Mesenchymal stem cell (in vitro differentiated cells and primary cell): Measurements from ENCODE around the gene ZDHHC1.

ENCODE experiments used
- DNase-seq: peaks from one replicate; pipeline ENCODE4 v3.0.0-alpha.2; 2013
- H2AFZ ChIP-seq: one replicate; pipeline ENCODE4 v1.6.1; 2013; ENCODE audit warnings: low read depth, mild to moderate bottlenecking, control low read depth, inconsistent platforms, low read length, moderate library complexity
- H2AK5ac ChIP-seq: 2 replicates; pipeline ENCODE4 v1.6.1; 2013; ENCODE audit warnings: low read length, moderate library complexity, mild to moderate bottlenecking, inconsistent platforms; ENCODE audit not compliant: severe bottlenecking
- H2BK120ac ChIP-seq: one replicate; pipeline ENCODE4 v1.6.1; 2013; ENCODE audit warnings: low read depth, mild to moderate bottlenecking, inconsistent platforms, low read length, moderate library complexity
- H2BK12ac ChIP-seq, 2 experiments: one replicate each; pipeline ENCODE4 v1.6.1; 2013; ENCODE audit warnings: inconsistent platforms in 2 of 2, low read length in 2 of 2, mild to moderate bottlenecking in 2 of 2, moderate library complexity in 2 of 2, control low read depth in 1 of 2
- H2BK15ac ChIP-seq: one replicate; pipeline ENCODE4 v1.6.1; 2013; ENCODE audit warnings: mild to moderate bottlenecking, low read depth, inconsistent platforms; ENCODE audit not compliant: poor library complexity, severe bottlenecking
- H2BK5ac ChIP-seq: 2 replicates; pipeline ENCODE4 v1.6.1; 2013; ENCODE audit warnings: low read depth, mild to moderate bottlenecking, low read length, control low read depth, inconsistent platforms; ENCODE audit not compliant: poor library complexity, severe bottlenecking
- H3K14ac ChIP-seq, 2 experiments: one replicate each; pipeline ENCODE4 v1.6.1; 2013; ENCODE audit warnings: inconsistent platforms in 2 of 2, low read length in 2 of 2, control low read depth in 1 of 2, mild to moderate bottlenecking in 1 of 2, moderate library complexity in 1 of 2
- H3K18ac ChIP-seq, 2 experiments: one replicate each; pipeline ENCODE4 v1.6.1; 2013; ENCODE audit warnings: inconsistent platforms in 2 of 2, low read length in 2 of 2, control low read depth in 1 of 2, low read depth in 1 of 2, mild to moderate bottlenecking in 1 of 2
- H3K23ac ChIP-seq, 2 experiments: one replicate each; pipeline ENCODE4 v1.6.1; 2013; ENCODE audit warnings: inconsistent platforms in 2 of 2, low read length in 2 of 2, mild to moderate bottlenecking in 2 of 2, moderate library complexity in 2 of 2, control low read depth in 1 of 2
- H3K27ac ChIP-seq: 2 replicates; pipeline ENCODE4 v1.5.1; 2013; ENCODE audit warnings: mild to moderate bottlenecking, moderate library complexity, low read length, control low read depth, inconsistent platforms; ENCODE audit not compliant: poor library complexity, severe bottlenecking
- H3K27me3 ChIP-seq, 2 experiments: 2 replicates each; pipeline versions ENCODE4 v1.6.1 to v1.7.0; 2013; ENCODE audit warnings: low read length in 2 of 2, mild to moderate bottlenecking in 2 of 2, moderate library complexity in 2 of 2, control low read depth in 1 of 2, inconsistent platforms in 1 of 2; ENCODE audit not compliant: control insufficient read depth in 1 of 2, insufficient read depth in 1 of 2
- H3K36me3 ChIP-seq, 2 experiments: 2 replicates each; pipeline versions ENCODE4 v1.6.1 to v1.7.0; 2013; ENCODE audit warnings: low read length in 2 of 2, control low read depth in 1 of 2, inconsistent platforms in 1 of 2, low read depth in 1 of 2, mild to moderate bottlenecking in 1 of 2; ENCODE audit not compliant: insufficient read depth in 2 of 2, control insufficient read depth in 1 of 2
- H3K4ac ChIP-seq, 2 experiments: one replicate each; pipeline ENCODE4 v1.6.1; 2013; ENCODE audit warnings: inconsistent platforms in 2 of 2, low read length in 2 of 2, mild to moderate bottlenecking in 2 of 2, moderate library complexity in 2 of 2, control low read depth in 1 of 2, low read depth in 1 of 2
- H3K4me1 ChIP-seq: 2 replicates; pipeline ENCODE4 v1.6.1; 2013; ENCODE audit warnings: low read depth, low read length, control low read depth; ENCODE audit not compliant: control insufficient read depth, insufficient read depth
- H3K4me2 ChIP-seq: 2 replicates; pipeline ENCODE4 v1.6.1; 2013; ENCODE audit warnings: low read length, mild to moderate bottlenecking, inconsistent platforms; ENCODE audit not compliant: poor library complexity, severe bottlenecking
- H3K4me3 ChIP-seq, 2 experiments: 2 replicates each; pipeline versions ENCODE4 v1.5.1 to v1.7.0; 2013; ENCODE audit warnings: low read length in 2 of 2, mild to moderate bottlenecking in 2 of 2, control low read depth in 1 of 2, low read depth in 1 of 2; ENCODE audit not compliant: insufficient read depth in 1 of 2
- H3K79me1 ChIP-seq: replicated peaks from 2 replicates; pipeline ENCODE4 v1.6.1; 2013; ENCODE audit warnings: mild to moderate bottlenecking, control low read depth, low read length, inconsistent platforms; ENCODE audit not compliant: poor library complexity, severe bottlenecking
- H3K9ac ChIP-seq: 2 replicates; pipeline ENCODE4 v1.7.0; 2013; ENCODE audit warnings: mild to moderate bottlenecking, low read length, moderate library complexity
- H3K9me3 ChIP-seq: 2 replicates; pipeline ENCODE4 v1.7.0; 2013; ENCODE audit warnings: mild to moderate bottlenecking, low read length; ENCODE audit not compliant: control insufficient read depth
- H4K8ac ChIP-seq: one replicate; pipeline ENCODE4 v1.6.1; 2013; ENCODE audit warnings: inconsistent platforms, mild to moderate bottlenecking, low read length, moderate library complexity
- H4K91ac ChIP-seq: one replicate; pipeline ENCODE4 v1.6.1; 2013; ENCODE audit warnings: mild to moderate bottlenecking, low read length, inconsistent platforms
- WGBS: methylation state at CpG from one replicate; pipeline ENCODE4 v1.1.7; 2013; ENCODE audit warnings: mixed read lengths; 5-methylcytosine and 5-hydroxymethylcytosine counted together

Gene ZDHHC1

DNA sequence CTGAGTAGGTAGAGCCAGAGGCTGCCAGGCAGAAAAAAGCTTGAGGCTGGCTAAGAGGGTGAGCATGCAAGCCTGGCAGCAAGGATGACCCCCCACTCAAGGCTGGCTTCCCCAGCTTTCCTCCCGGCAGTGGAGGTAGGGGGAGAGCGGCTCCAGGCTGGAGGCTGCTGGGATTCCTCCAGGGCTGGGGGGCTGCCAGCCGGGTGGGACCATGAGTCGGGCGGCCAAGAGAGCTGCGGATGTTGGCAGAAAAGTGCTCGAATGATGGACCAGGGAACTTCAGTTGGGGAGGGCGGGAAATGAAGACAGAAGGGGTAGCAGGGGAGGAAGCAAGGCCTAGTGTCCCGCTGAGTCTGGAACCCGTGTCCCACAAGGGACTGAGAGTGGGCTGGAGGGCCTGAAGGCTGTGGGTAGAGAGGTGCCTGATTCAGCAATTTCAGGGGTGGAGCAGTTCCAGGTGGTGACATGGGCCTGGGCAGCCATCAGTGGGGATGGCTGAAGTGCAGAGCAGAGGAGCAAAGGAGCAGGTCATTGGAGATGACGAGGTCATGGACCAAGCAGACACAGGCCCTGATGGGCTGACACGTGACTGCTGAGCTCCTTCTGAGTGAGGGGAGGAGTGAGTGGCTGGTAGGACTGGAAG is 34.9 kb upstream of the ZDHHC1 start:
- Histone ChIP-seq H2BK120ac (no peak overlapping the region), H3K14ac (no peak overlapping the region), H3K4ac (no peak overlapping the region), H2AK5ac (no peak overlapping the region), H3K23ac (no peak overlapping the region), H2BK15ac (no peak overlapping the region), H3K27me3 (no peaks in the 10 kb centered on the region), H4K91ac (no peak overlapping the region), H3K18ac (no peak overlapping the region), H3K36me3 (peaks cover 61 to 77% of the 10 kb centered on the region in 2 experiments), H3K4me3 (no peak overlapping the region), H2BK12ac (no peak overlapping the region), H3K27ac (no peak overlapping the region), H3K4me1 (peaks cover 16% of the 10 kb centered on the region), H3K9ac (no peak overlapping the region), H4K8ac (no peak overlapping the region), H3K4me2 (no peak overlapping the region), H3K9me3 (no peaks in the 10 kb centered on the region), H3K79me1 (peaks cover 67% of the 10 kb centered on the region), H2AFZ (no peak overlapping the region), H2BK5ac (no peak overlapping the region)
- WGBS: 97% methylated on average over 12 of the region's 12 CpGs
- no peak for DNase-seq

DNA sequence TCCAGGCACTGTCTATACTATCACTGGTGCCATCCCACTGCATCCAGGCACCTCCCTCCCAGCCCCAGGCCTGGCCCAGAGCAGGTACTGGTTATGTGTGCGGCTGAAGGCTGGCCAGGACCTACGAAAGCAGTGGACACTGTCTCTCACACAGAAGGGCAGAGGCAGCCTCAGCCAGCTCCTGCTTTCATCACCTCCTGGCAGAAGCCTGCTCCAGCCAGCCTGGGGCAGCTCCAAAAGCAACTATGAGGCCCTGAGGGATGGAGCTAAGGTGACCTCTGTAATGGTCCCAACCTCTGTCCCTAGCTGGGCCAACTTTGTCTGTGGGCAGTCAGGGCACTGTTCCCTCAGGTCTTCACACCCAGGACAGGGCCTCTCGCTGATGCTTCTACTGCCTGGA is 33.5 kb upstream of the ZDHHC1 start:
- H3K4me2 ChIP-seq: no peak overlapping the region
- H3K18ac ChIP-seq: no peak overlapping the region
- peaks cover 30% of the 10 kb centered on the region for H3K4me1 ChIP-seq
- H2BK15ac ChIP-seq: no peak overlapping the region
- H2AFZ ChIP-seq: no peak overlapping the region
- no peak overlapping the region for H3K14ac ChIP-seq
- H2BK5ac ChIP-seq: no peak overlapping the region
- 97% methylated on average over 3 of the region's 3 CpGs for WGBS
- no peaks in the 10 kb centered on the region for H3K9me3 ChIP-seq
- H2AK5ac ChIP-seq: no peak overlapping the region
- no peak for DNase-seq
- no peak overlapping the region for H3K27ac ChIP-seq
- H3K9ac ChIP-seq: no peak overlapping the region
- H2BK12ac ChIP-seq: no peak overlapping the region
- peaks cover 67 to 81% of the 10 kb centered on the region in 2 experiments for H3K36me3 ChIP-seq
- no peak overlapping the region for H3K4me3 ChIP-seq
- no peak overlapping the region for H3K4ac ChIP-seq
- H2BK120ac ChIP-seq: no peak overlapping the region
- H3K79me1 ChIP-seq: peaks cover 69% of the 10 kb centered on the region
- no peak overlapping the region for H3K23ac ChIP-seq
- H3K27me3 ChIP-seq: no peaks in the 10 kb centered on the region
- no peak overlapping the region for H4K8ac ChIP-seq
- H4K91ac ChIP-seq: no peak overlapping the region

DNA sequence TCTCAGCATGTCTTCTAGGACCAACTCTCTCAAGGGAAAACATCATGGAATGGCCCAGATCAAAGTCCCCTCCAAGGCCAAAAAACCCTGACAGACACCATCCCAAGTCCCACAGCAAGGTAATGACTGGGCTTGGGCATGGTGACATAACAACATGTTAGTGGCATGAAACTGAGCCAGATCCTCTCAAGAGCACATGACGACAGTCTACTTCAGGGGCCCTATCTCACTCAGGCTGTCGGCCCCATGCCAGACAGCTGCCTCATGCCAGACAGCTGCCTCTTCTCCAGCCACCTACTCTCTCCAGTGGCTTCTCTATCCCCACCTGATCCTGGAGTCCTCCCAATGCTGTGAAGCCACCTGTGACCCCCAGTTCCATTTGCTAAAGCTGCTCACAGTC is 33.1 kb upstream of the ZDHHC1 start:
- H3K79me1 ChIP-seq: peaks cover 68% of the 10 kb centered on the region
- no peak overlapping the region for H2BK120ac ChIP-seq
- H3K9me3 ChIP-seq: no peaks in the 10 kb centered on the region
- no peak overlapping the region for H3K27ac ChIP-seq
- H2BK5ac ChIP-seq: no peak overlapping the region
- no peak for DNase-seq
- H2AK5ac ChIP-seq: no peak overlapping the region
- no peak overlapping the region for H3K4ac ChIP-seq
- H4K91ac ChIP-seq: no peak overlapping the region
- H2AFZ ChIP-seq: no peak overlapping the region
- no peak overlapping the region for H2BK12ac ChIP-seq
- no peak overlapping the region for H2BK15ac ChIP-seq
- no peak overlapping the region for H3K4me2 ChIP-seq
- H3K4me3 ChIP-seq: no peak overlapping the region
- H3K36me3 ChIP-seq: peaks cover 68 to 85% of the 10 kb centered on the region in 2 experiments
- no peak overlapping the region for H3K9ac ChIP-seq
- no peak overlapping the region for H3K14ac ChIP-seq
- no peaks in the 10 kb centered on the region for H3K27me3 ChIP-seq
- no peak overlapping the region for H3K18ac ChIP-seq
- H4K8ac ChIP-seq: no peak overlapping the region
- H3K4me1 ChIP-seq: peaks cover 34% of the 10 kb centered on the region
- no peak overlapping the region for H3K23ac ChIP-seq
- WGBS: 94% methylated on average over 2 of the region's 2 CpGs

DNA sequence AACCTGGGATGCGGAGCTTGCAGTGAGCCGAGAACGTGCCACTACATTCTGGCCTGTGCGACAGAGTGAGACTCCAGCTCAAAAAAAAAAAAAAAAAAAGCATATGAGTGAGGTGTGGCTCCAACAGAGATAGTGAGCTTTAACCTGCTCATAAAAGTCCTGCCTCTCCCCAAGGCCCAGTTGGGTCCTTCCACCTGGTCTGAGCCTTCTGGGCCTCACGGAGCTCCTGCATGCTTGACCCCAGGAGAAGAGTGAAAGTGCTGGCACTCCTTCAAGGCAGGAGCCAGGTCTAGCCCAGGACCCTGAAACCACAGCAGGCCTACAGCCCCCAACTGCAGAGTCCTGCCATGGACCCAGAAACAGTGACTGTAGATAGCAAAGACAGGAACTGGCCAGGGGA is 32.3 kb upstream of the ZDHHC1 start:
- Histone ChIP-seq H2BK120ac (no peak overlapping the region), H2BK5ac (no peak overlapping the region), H4K91ac (no peak overlapping the region), H3K79me1 (peaks cover 64% of the 10 kb centered on the region), H3K4ac (no peak overlapping the region), H3K36me3 (peaks cover 68 to 90% of the 10 kb centered on the region in 2 experiments), H3K27me3 (no peaks in the 10 kb centered on the region), H3K4me3 (no peak overlapping the region), H4K8ac (no peak overlapping the region), H3K23ac (no peak overlapping the region), H2AK5ac (no peak overlapping the region), H2BK12ac (no peak overlapping the region), H2BK15ac (no peak overlapping the region), H3K4me2 (no peak overlapping the region), H2AFZ (no peak overlapping the region), H3K4me1 (peaks cover 39% of the 10 kb centered on the region), H3K27ac (no peak overlapping the region), H3K14ac (no peak overlapping the region), H3K18ac (no peak overlapping the region), H3K9ac (no peak overlapping the region), H3K9me3 (no peaks in the 10 kb centered on the region)
- DNase-seq: no peak
- WGBS: 100% methylated on average over 3 of the region's 5 CpGs
